Measurements from ENCODE around the gene QKI. TPM values are rescaled to one million over a fixed set of nuclear protein-coding genes. Genes with fewer than 3 reads are reported as not detected.
"Not testable (repeated sequence)": the region's sequence is repeated elsewhere in the genome, so short reads cannot be mapped to it uniquely, and the experiment has no call there.

Gene QKI
- total RNA-seq, 1 donor from 2014 or later = 247 TPM

DNA sequence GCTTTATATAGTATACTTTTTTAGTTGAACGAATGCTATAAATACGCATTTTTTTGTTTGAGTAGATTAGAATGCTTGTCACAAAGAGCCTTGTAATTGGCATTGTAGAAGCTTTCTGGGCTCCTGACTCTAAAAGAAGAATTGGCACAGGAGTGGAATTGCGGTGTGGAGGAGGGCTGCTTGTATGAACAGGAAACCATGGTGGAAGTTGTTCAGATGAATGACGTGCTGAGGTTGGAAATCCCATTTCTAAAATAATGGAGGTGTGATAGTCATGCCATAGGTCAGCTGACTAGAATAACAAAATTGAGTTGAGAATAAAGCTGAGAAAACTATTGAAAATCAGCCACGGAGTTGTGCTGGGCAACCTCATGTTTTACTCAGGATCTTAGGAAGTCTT is 174.9 kb downstream of the QKI start:
- H3K4me3 ChIP-seq = no peak overlapping the region
- H3K36me3 ChIP-seq = no peaks in the 10 kb centered on the region
- peaks cover 17% of the 10 kb centered on the region for H3K9me3 ChIP-seq
- intact Hi-C loops (cut with DNase I) = no loop called here
- TF ChIP-seq, protein P1, sequence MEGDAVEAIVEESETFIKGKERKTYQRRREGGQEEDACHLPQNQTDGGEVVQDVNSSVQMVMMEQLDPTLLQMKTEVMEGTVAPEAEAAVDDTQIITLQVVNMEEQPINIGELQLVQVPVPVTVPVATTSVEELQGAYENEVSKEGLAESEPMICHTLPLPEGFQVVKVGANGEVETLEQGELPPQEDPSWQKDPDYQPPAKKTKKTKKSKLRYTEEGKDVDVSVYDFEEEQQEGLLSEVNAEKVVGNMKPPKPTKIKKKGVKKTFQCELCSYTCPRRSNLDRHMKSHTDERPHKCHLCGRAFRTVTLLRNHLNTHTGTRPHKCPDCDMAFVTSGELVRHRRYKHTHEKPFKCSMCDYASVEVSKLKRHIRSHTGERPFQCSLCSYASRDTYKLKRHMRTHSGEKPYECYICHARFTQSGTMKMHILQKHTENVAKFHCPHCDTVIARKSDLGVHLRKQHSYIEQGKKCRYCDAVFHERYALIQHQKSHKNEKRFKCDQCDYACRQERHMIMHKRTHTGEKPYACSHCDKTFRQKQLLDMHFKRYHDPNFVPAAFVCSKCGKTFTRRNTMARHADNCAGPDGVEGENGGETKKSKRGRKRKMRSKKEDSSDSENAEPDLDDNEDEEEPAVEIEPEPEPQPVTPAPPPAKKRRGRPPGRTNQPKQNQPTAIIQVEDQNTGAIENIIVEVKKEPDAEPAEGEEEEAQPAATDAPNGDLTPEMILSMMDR (IDR thresholded peaks at IDR 0.05) = no peak
- H3K27ac ChIP-seq = no peak overlapping the region
- no peak for DNase-seq
- H3K27me3 ChIP-seq (ENCODE audit: low read depth) = no peaks in the 10 kb centered on the region
- ATAC-seq = no peak
- H3K4me1 ChIP-seq = peaks cover 17% of the 10 kb centered on the region

DNA sequence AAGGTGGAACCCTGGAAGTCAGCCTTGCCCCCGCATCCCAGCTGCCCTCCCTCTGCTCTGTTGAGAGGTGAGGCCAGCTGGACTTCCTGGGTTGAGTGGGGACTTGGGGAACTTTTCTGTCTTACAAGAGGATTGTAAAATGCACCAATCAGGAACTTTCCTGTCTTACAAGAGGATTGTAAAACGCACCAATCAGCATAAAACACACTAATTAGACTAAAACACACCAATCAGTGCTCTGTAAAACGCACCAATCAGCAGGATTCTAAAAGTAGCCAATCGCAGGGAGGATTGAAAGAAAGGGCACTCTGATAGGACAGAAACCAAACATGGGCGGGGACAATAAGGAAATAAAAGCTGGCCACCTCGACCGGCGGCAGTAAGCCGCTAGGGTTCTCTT is 175.6 kb downstream of the QKI start:
- peaks cover 17% of the 10 kb centered on the region for H3K4me1 ChIP-seq
- intact Hi-C loops (cut with DNase I); H3K36me3 ChIP-seq; H3K27ac ChIP-seq; H3K27me3 ChIP-seq (ENCODE audit: low read depth); H3K4me3 ChIP-seq; DNase-seq; ATAC-seq: not testable (repeated sequence)
- H3K9me3 ChIP-seq = peaks cover 17% of the 10 kb centered on the region

DNA sequence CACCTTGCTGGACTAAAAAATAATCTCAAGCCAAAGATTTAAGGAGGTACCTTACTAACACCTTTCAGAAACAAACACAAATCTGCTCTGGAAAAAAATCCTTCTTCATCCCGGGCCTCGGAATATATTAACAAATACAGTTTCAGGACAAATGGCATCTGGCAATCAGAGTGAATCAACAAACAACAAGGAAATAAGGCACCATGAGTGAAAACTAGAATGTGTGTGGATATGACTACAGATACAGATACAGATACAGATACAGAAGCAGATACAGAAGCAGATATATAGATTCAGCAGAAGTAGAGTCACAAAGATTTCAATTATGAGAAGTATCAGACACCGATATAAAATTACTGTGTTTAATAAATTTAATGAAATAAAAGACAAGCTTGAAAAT is 178.4 kb downstream of the QKI start:
- H3K27ac ChIP-seq = no peak overlapping the region
- peaks cover 17% of the 10 kb centered on the region for H3K9me3 ChIP-seq
- no peak overlapping the region for H3K4me3 ChIP-seq
- H3K4me1 ChIP-seq = no peaks in the 10 kb centered on the region
- ATAC-seq (no peak), DNase-seq (no peak)
- H3K36me3 ChIP-seq = no peaks in the 10 kb centered on the region
- H3K27me3 ChIP-seq (ENCODE audit: low read depth) = no peaks in the 10 kb centered on the region
- intact Hi-C loops (cut with DNase I) = no loop called here
- TF ChIP-seq, protein P1 (IDR thresholded peaks at IDR 0.05) = no peak

DNA sequence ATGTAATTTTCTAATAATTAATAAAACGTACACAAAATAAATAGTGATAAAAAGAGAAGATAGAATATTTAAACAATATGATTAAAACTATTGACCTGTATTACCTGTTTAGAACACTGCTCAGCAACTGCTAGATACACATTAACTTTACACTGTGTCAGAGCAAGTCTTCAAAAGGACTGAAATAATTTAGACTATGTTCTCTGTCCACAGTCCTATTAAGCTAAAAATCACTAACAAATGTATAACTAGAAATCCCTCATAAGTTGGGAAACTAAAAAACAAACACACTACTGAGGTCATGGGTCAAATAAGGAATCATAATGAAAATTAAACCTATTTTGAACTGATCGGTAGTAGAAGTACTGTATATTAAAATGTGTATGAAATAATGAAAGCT is 181.7 kb downstream of the QKI start:
- Histone ChIP-seq H3K4me1 (no peaks in the 10 kb centered on the region), H3K9me3 (peaks cover 11% of the 10 kb centered on the region), H3K36me3 (no peaks in the 10 kb centered on the region), H3K27ac (no peak overlapping the region), H3K4me3 (no peak overlapping the region), H3K27me3 (ENCODE audit: low read depth) (no peaks in the 10 kb centered on the region)
- no peak for ATAC-seq
- intact Hi-C loops (cut with DNase I) = no loop called here
- TF ChIP-seq, protein P1 (IDR thresholded peaks at IDR 0.05) = no peak
- no peak for DNase-seq

DNA sequence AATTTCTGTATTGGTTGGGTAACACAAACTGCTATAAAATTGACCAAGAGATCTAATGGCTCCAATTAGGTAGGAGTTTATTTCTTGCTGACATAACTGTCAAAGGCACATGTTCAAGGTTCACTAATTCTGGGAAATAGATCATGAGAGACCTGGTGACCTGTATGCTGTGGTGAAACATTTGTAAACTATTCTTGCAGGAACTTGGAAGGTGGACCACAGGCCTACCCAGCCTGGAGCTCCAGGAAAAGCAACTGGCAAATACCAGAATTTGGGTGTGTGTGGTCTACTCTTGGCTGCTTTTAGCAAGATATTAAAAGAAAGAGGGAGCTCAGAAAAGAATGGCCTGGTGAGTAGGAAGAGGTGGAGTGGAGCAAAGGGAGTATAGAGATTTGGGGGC is 184.6 kb downstream of the QKI start:
- Histone ChIP-seq H3K4me3 (no peak overlapping the region), H3K27me3 (ENCODE audit: low read depth) (no peaks in the 10 kb centered on the region), H3K9me3 (no peaks in the 10 kb centered on the region), H3K36me3 (no peaks in the 10 kb centered on the region), H3K27ac (no peak overlapping the region), H3K4me1 (no peaks in the 10 kb centered on the region)
- TF ChIP-seq, protein P1 (IDR thresholded peaks at IDR 0.05) = no peak
- DNase-seq (no peak), ATAC-seq (no peak)
- intact Hi-C loops (cut with DNase I) = no loop called here

DNA sequence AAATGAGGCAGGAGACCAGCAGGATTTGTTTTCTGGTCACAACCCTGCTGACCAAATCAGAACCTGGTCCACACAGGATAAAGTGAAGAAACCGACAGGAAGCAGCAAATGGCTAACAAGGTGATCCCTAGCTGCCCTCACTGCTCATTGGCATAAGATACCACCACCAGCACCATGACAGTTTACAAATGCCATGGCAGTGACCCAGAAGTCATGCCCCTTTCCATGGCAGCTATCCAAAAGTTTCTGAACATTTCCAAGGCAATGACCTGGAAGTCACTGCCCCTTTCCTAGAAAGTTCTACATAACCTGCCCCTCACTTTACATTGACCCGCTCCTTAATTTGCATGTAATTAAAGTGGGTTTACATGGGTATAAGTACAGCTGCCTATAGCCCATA is 185.2 kb downstream of the QKI start:
- intact Hi-C loops (cut with DNase I) = no loop called here
- DNase-seq (no peak), ATAC-seq (no peak)
- TF ChIP-seq, protein P1 (IDR thresholded peaks at IDR 0.05) = no peak
- no peak overlapping the region for H3K4me3 ChIP-seq
- H3K36me3 ChIP-seq = no peaks in the 10 kb centered on the region
- H3K9me3 ChIP-seq = no peaks in the 10 kb centered on the region
- no peak overlapping the region for H3K27ac ChIP-seq
- no peaks in the 10 kb centered on the region for H3K4me1 ChIP-seq
- H3K27me3 ChIP-seq (ENCODE audit: low read depth) = no peaks in the 10 kb centered on the region
